Measurements from ENCODE around the gene PHACTR1.

Gene PHACTR1

GRCh38 chr6:13248584-13248985 lies 532.0 kb downstream of the PHACTR1 start:
- DNase-seq, result no peak

GRCh38 chr6:13248994-13249393 lies 532.4 kb downstream of the PHACTR1 start:
- DNase-seq, result no peak

GRCh38 chr6:13249817-13250216 lies 533.2 kb downstream of the PHACTR1 start:
- no peak for DNase-seq

- DNase-seq, result no peak
Observed at GRCh38 chr6:13250703-13251102, 534.1 kb downstream of the PHACTR1 start.

- DNase-seq, result no peak
Observed at GRCh38 chr6:13251242-13251641, 534.7 kb downstream of the PHACTR1 start.

- no peak for DNase-seq
Observed at GRCh38 chr6:13252790-13253189, 536.2 kb downstream of the PHACTR1 start.

- no peak for DNase-seq
Observed at GRCh38 chr6:13253272-13253671, 536.7 kb downstream of the PHACTR1 start.

GRCh38 chr6:13256266-13257001 lies 539.9 kb downstream of the PHACTR1 start:
- no peak for DNase-seq

- DNase-seq, result no peak
Observed at GRCh38 chr6:13259393-13259792, 542.8 kb downstream of the PHACTR1 start.

- no peak for DNase-seq
Observed at GRCh38 chr6:13260101-13260598, 543.6 kb downstream of the PHACTR1 start.

- no peak for DNase-seq
Observed at GRCh38 chr6:13260831-13261230, 544.3 kb downstream of the PHACTR1 start.

- no peak for DNase-seq
Observed at GRCh38 chr6:13261464-13261994, 545.0 kb downstream of the PHACTR1 start.

GRCh38 chr6:13262302-13263230 lies 546.0 kb downstream of the PHACTR1 start:
- DNase-seq, result no peak

- no peak for DNase-seq
Observed at GRCh38 chr6:13263669-13264068, 547.1 kb downstream of the PHACTR1 start.

- DNase-seq, result no peak
Observed at GRCh38 chr6:13267142-13267651, 550.6 kb downstream of the PHACTR1 start.

- no peak for DNase-seq
Observed at GRCh38 chr6:13268913-13269518, 552.4 kb downstream of the PHACTR1 start.

- DNase-seq, result peak; percentile 23
Observed at GRCh38 chr6:13272131-13273046, 555.8 kb downstream of the PHACTR1 start.

- DNase-seq, result no peak
Observed at GRCh38 chr6:13273202-13273930, 556.8 kb downstream of the PHACTR1 start.

- DNase-seq, result peak; percentile 64
Observed at GRCh38 chr6:13273931-13274706, 557.6 kb downstream of the PHACTR1 start.

Measured in CD4-positive, alpha-beta T cell treated with Interleukin-17A for 1 hour (primary cell).